Osteoblast (primary cell): ENCODE measurements around the gene AGL. TPM values are rescaled to one million over a fixed set of nuclear protein-coding genes. Genes with fewer than 3 reads are reported as not detected.

Experiments
- DNase-seq: peaks from one replicate; pipeline ENCODE4 v3.0.0; 2011; ENCODE audit warnings: low spot score, mixed read lengths; ENCODE audit not compliant: insufficient read length; ENCODE audit errors: missing footprints
- H2AFZ ChIP-seq: 2 replicates; pipeline ENCODE4 v1.6.0; 2011; ENCODE audit warnings: mild to moderate bottlenecking, low read length
- H3K27ac ChIP-seq: 2 replicates; pipeline ENCODE4 v1.5.1; 2011; ENCODE audit warnings: mild to moderate bottlenecking, low read depth, low read length, moderate library complexity
- H3K27me3 ChIP-seq: 2 replicates; pipeline ENCODE4 v1.6.0; 2012; ENCODE audit warnings: mild to moderate bottlenecking, control low read depth, inconsistent platforms, low read length, moderate library complexity; ENCODE audit not compliant: insufficient read depth
- H3K36me3 ChIP-seq: 2 replicates; pipeline ENCODE4 v1.5.1; 2011; ENCODE audit warnings: mild to moderate bottlenecking, low read length, control low read depth, moderate library complexity; ENCODE audit not compliant: insufficient read depth
- H3K4me1 ChIP-seq: 2 replicates; pipeline ENCODE4 v1.5.1; 2011; ENCODE audit warnings: mild to moderate bottlenecking, low read length, control low read depth, moderate library complexity; ENCODE audit not compliant: insufficient read depth
- H3K4me2 ChIP-seq: 2 replicates; pipeline ENCODE4 v1.6.0; 2011; ENCODE audit warnings: mild to moderate bottlenecking, low read length; ENCODE audit not compliant: insufficient read depth
- H3K4me3 ChIP-seq: fragments of 200-600 bp; sonication (generic); 3 replicates; pipeline ENCODE4 v1.5.1; 2012; ENCODE audit warnings: mild to moderate bottlenecking, low read length, inconsistent platforms; ENCODE audit not compliant: insufficient read depth
- H3K79me2 ChIP-seq: 2 replicates; pipeline ENCODE4 v1.6.0; 2012; ENCODE audit warnings: mild to moderate bottlenecking, low read length, control low read depth, inconsistent platforms; ENCODE audit not compliant: insufficient read depth
- H3K9me3 ChIP-seq: 2 replicates; pipeline ENCODE4 v1.5.1; 2011; ENCODE audit warnings: low read depth, low read length, control low read depth
- H4K20me1 ChIP-seq: 2 replicates; pipeline ENCODE4 v1.6.0; 2012; ENCODE audit warnings: mild to moderate bottlenecking, low read length, control low read depth; ENCODE audit not compliant: insufficient read depth
- total RNA-seq: library from RNA; depleted of rRNA; stranded (reverse); fragments of >200 nt; gene quantifications from 2 replicates; pipeline ENCODE4 v1.2.3, GENCODE V29; 2012
- TF ChIP-seq, protein P1 (sequence below): IDR thresholded peaks from 2 replicates; pipeline ENCODE4 v1.5.1; 2011; ENCODE audit warnings: mild to moderate bottlenecking, low read depth, low read length, moderate library complexity; ENCODE audit errors: extremely low read depth

The AGL gene
- total RNA-seq, 1 donor = 17.7 TPM

DNA sequence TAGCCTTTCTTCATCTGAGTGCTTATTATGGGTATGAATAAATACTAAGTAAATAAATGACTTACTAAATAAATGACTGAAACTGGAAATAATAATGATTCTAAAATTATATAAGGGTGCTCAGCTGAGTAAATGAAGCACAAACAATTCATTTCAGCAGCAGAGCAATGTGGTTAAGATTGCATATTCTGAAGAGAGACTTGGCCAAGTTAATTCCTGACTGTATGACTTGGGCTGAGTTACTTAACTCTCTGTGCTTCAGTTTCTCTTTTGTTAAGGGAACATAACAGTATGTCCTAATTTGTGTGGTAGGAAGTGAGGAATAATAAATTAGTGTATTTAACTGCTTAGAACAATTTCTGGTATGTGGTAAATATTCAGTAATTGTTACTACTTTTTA is 19.1 kb downstream of the AGL start:
- no peaks in the 10 kb centered on the region for H4K20me1 ChIP-seq
- no peaks in the 10 kb centered on the region for H3K27me3 ChIP-seq
- H2AFZ ChIP-seq = no peak overlapping the region
- H3K36me3 ChIP-seq = no peaks in the 10 kb centered on the region
- no peaks in the 10 kb centered on the region for H3K9me3 ChIP-seq
- H3K27ac ChIP-seq = no peak overlapping the region
- no peak overlapping the region for H3K4me3 ChIP-seq
- DNase-seq = no peak
- H3K4me1 ChIP-seq = peaks cover 6% of the 10 kb centered on the region
- TF ChIP-seq, protein P1, sequence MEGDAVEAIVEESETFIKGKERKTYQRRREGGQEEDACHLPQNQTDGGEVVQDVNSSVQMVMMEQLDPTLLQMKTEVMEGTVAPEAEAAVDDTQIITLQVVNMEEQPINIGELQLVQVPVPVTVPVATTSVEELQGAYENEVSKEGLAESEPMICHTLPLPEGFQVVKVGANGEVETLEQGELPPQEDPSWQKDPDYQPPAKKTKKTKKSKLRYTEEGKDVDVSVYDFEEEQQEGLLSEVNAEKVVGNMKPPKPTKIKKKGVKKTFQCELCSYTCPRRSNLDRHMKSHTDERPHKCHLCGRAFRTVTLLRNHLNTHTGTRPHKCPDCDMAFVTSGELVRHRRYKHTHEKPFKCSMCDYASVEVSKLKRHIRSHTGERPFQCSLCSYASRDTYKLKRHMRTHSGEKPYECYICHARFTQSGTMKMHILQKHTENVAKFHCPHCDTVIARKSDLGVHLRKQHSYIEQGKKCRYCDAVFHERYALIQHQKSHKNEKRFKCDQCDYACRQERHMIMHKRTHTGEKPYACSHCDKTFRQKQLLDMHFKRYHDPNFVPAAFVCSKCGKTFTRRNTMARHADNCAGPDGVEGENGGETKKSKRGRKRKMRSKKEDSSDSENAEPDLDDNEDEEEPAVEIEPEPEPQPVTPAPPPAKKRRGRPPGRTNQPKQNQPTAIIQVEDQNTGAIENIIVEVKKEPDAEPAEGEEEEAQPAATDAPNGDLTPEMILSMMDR = no peak
- H3K4me2 ChIP-seq = no peak overlapping the region
- no peaks in the 10 kb centered on the region for H3K79me2 ChIP-seq

DNA sequence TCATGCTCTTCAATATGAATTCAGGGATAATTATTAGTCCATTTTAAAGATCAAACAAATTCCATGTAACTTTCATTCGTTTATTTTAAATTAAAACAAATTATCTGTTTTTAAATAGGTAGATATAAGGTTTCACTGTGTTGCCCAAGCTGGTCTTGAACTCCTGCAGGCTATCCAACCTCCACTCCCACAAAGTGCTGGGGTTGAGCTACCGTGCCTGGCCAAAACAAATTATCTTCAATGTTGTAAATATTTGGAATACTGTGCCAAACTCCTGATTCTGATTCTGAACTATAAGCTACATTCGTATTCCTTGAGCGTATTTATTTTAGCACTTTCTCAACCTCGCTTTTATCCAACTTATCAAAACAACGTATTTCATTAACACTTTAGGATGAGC is 19.6 kb downstream of the AGL start:
- no peaks in the 10 kb centered on the region for H3K27me3 ChIP-seq
- H3K36me3 ChIP-seq = no peaks in the 10 kb centered on the region
- no peaks in the 10 kb centered on the region for H4K20me1 ChIP-seq
- no peak overlapping the region for H3K4me2 ChIP-seq
- H3K79me2 ChIP-seq = no peaks in the 10 kb centered on the region
- H2AFZ ChIP-seq = no peak overlapping the region
- TF ChIP-seq, protein P1 = no peak
- H3K4me3 ChIP-seq = no peak overlapping the region
- H3K27ac ChIP-seq = no peak overlapping the region
- peaks cover 6% of the 10 kb centered on the region for H3K4me1 ChIP-seq
- H3K9me3 ChIP-seq = no peaks in the 10 kb centered on the region
- no peak for DNase-seq

DNA sequence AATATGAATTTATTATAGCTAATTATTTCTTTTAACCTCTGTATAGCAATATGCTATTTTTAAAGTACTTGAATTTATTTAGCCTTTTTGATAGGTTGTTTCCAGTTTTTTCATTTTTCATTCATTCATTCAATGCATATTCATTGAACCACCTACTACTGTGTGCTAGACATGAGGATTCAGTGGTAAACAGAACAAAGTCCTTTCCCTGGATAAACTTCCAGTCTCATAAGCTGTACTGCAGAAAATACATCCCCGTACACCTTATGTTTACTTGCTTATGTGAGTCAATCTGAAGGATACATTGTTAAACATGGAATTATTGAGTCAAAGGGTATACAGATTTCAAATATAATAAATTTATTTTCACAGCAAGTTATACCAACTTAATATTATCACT is 21.9 kb downstream of the AGL start:
- H4K20me1 ChIP-seq = no peaks in the 10 kb centered on the region
- no peak overlapping the region for H3K27ac ChIP-seq

DNA sequence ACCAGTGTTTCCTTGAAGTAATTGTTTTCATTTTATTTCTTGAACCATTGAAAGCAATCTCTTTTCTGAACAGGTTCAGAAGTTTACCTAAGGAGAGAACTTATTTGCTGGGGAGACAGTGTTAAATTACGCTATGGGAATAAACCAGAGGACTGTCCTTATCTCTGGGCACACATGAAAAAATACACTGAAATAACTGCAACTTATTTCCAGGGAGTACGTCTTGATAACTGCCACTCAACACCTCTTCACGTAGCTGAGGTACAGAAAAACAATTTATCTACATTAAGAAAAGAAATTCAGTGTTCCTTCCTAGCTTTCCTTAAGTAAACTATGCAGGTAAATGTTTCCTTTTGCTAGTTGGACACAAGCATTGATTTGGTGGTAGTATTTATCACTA is 27.4 kb downstream of the AGL start:
- H3K4me2 ChIP-seq = no peak overlapping the region
- H3K4me3 ChIP-seq = no peak overlapping the region
- H3K27ac ChIP-seq = no peak overlapping the region
- TF ChIP-seq, protein P1 = no peak
- H3K79me2 ChIP-seq = no peaks in the 10 kb centered on the region
- no peaks in the 10 kb centered on the region for H3K4me1 ChIP-seq
- DNase-seq = no peak
- H2AFZ ChIP-seq = no peak overlapping the region
- H3K9me3 ChIP-seq = no peaks in the 10 kb centered on the region
- no peaks in the 10 kb centered on the region for H3K36me3 ChIP-seq
- H3K27me3 ChIP-seq = no peaks in the 10 kb centered on the region
- H4K20me1 ChIP-seq = no peaks in the 10 kb centered on the region

More for the DNA sequence above, 21.9 kb downstream of the AGL start:
- H2AFZ ChIP-seq = no peak overlapping the region
- no peak overlapping the region for H3K4me2 ChIP-seq
- H3K36me3 ChIP-seq = no peaks in the 10 kb centered on the region
- H3K27me3 ChIP-seq = no peaks in the 10 kb centered on the region
- H3K4me3 ChIP-seq = no peak overlapping the region
- no peaks in the 10 kb centered on the region for H3K79me2 ChIP-seq
- H3K9me3 ChIP-seq = no peaks in the 10 kb centered on the region
- TF ChIP-seq, protein P1 = no peak
- H3K4me1 ChIP-seq = peaks cover 6% of the 10 kb centered on the region
- no peak for DNase-seq
